Measurements from ENCODE around the gene DBR1. TPM values are rescaled to one million over a fixed set of nuclear protein-coding genes. Genes with fewer than 3 reads are reported as not detected.
A peak's percentile ranks its signal among the peaks of the same experiment; 100 is the strongest.

Gene DBR1
- total RNA-seq, 1 donor from 2014 or later = 14.9 TPM

DNA sequence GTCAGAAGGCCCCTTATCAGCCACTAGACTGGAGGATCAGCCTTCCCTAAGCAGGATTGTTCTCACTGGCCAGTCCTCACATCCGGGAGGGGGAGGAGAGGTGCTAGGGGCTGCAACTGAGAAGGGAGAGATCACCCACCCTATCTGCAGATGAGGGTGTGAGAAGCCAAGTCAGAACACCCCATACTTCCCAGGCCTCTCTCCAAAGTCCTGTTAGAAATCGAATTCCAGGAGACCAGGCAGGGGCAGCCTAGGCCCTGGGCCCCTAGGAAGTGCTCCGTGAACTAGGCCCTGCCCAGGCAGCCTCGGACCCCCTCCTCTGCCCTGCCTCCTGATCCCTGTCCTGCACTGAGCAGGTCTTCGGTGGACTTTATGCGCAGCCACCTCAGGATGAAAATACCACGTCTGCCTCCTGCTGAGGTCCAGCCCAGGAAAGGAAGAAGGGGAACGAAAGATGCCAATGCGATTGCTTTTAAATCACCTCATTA, 60.2 kb downstream of the DBR1 start:
- Mint-ChIP-seq H3K27me3 (ENCODE audit: low read depth) (no peaks in the 10 kb centered on the region), H3K36me3 (ENCODE audit: low read depth) (peaks cover 3% of the 10 kb centered on the region), H3K27ac (ENCODE audit: unreplicated experiment) (peak overlapping the region; percentile 98), H3K4me1 (ENCODE audit: low read depth) (peaks cover 43% of the 10 kb centered on the region), H3K9me3 (ENCODE audit: low read depth) (no peaks in the 10 kb centered on the region), H3K4me3 (ENCODE audit: unreplicated experiment) (peak overlapping the region; percentile 93)
- DNase-seq (ENCODE audit: low spot score) = no peak
- TF ChIP-seq, protein P1, sequence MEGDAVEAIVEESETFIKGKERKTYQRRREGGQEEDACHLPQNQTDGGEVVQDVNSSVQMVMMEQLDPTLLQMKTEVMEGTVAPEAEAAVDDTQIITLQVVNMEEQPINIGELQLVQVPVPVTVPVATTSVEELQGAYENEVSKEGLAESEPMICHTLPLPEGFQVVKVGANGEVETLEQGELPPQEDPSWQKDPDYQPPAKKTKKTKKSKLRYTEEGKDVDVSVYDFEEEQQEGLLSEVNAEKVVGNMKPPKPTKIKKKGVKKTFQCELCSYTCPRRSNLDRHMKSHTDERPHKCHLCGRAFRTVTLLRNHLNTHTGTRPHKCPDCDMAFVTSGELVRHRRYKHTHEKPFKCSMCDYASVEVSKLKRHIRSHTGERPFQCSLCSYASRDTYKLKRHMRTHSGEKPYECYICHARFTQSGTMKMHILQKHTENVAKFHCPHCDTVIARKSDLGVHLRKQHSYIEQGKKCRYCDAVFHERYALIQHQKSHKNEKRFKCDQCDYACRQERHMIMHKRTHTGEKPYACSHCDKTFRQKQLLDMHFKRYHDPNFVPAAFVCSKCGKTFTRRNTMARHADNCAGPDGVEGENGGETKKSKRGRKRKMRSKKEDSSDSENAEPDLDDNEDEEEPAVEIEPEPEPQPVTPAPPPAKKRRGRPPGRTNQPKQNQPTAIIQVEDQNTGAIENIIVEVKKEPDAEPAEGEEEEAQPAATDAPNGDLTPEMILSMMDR (IDR thresholded peaks at IDR 0.05) = no peak

DNA sequence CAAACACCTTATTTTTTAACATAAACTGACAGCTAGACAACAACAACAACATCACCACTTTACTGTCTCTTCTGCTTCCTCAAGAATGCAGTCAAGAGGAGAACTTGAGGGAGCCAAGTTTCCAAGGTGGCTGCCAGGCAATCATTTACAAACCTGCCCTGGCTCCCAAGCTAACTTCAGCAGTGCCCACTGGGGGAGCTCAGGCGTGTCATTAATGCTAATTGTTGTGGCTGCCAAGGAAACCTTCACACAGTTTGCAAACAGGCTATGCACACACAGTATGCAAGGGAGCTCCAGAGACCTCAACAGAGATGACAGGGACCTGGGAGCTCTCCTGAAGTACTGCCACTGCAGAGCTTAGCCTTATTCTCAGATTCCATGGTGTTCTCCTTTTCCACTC, 61.4 kb downstream of the DBR1 start:
- Mint-ChIP-seq H3K36me3 (ENCODE audit: low read depth) (peaks cover 5% of the 10 kb centered on the region), H3K4me1 (ENCODE audit: low read depth) (peaks cover 43% of the 10 kb centered on the region), H3K9me3 (ENCODE audit: low read depth) (no peaks in the 10 kb centered on the region), H3K27ac (ENCODE audit: unreplicated experiment) (peak overlapping the region; percentile 98), H3K27me3 (ENCODE audit: low read depth) (no peaks in the 10 kb centered on the region), H3K4me3 (ENCODE audit: unreplicated experiment) (peak overlapping the region; percentile 93)
- TF ChIP-seq, protein P1 (IDR thresholded peaks at IDR 0.05) = no peak
- DNase-seq (ENCODE audit: low spot score) = no peak

DNA sequence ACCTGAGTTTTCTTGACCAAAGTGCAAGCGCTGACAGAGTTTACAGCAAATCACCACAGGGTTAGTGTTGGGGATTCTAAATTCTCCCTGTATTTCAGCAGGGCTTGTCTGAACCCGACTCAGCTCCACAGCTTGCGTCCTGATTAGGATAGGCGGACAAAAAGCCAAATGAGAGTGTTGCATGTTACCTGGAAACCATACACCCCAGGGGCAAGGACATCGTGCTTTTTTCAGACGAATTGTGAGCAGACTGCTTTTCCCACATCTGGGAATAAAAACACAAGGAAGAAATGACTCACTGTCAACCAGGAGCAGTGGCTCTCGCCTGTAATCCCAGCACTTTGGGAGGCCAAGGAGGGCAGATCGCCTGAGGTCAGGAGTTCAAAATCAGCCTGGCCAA, 62.4 kb downstream of the DBR1 start:
- Mint-ChIP-seq H3K4me3 (ENCODE audit: unreplicated experiment) (peak overlapping the region; percentile 17), H3K9me3 (ENCODE audit: low read depth) (no peaks in the 10 kb centered on the region), H3K27me3 (ENCODE audit: low read depth) (no peaks in the 10 kb centered on the region), H3K36me3 (ENCODE audit: low read depth) (peaks cover 9% of the 10 kb centered on the region), H3K4me1 (ENCODE audit: low read depth) (peaks cover 43% of the 10 kb centered on the region), H3K27ac (ENCODE audit: unreplicated experiment) (peak overlapping the region; percentile 69)
- DNase-seq (ENCODE audit: low spot score) = no peak
- TF ChIP-seq, protein P1 (IDR thresholded peaks at IDR 0.05) = no peak

Other genes starting within 250 kb of the DBR1 start
- gene CLDN18, start 164.8 kb downstream of the DBR1 start, total RNA-seq = not detected in 3 replicates
- gene DZIP1L, start 59.3 kb downstream of the DBR1 start, total RNA-seq = 23.0 to 42.1 TPM (median 25.5 TPM) in 3 replicates
- not detected in 3 replicates for gene A4GNT, start 42.5 kb downstream of the DBR1 start, total RNA-seq
- 34.2 to 45.2 TPM (median 40.6 TPM) in 3 replicates for gene ARMC8, start 12.4 kb upstream of the DBR1 start, total RNA-seq
- not detected in 3 replicates for gene NME9, start 154.9 kb upstream of the DBR1 start, total RNA-seq
- 64.6 to 75.8 TPM (median 68.4 TPM) in 3 replicates for gene MRAS, start 173.7 kb upstream of the DBR1 start, total RNA-seq